Measurements from ENCODE around the gene ANO1.

ANO1 gene

DNA sequence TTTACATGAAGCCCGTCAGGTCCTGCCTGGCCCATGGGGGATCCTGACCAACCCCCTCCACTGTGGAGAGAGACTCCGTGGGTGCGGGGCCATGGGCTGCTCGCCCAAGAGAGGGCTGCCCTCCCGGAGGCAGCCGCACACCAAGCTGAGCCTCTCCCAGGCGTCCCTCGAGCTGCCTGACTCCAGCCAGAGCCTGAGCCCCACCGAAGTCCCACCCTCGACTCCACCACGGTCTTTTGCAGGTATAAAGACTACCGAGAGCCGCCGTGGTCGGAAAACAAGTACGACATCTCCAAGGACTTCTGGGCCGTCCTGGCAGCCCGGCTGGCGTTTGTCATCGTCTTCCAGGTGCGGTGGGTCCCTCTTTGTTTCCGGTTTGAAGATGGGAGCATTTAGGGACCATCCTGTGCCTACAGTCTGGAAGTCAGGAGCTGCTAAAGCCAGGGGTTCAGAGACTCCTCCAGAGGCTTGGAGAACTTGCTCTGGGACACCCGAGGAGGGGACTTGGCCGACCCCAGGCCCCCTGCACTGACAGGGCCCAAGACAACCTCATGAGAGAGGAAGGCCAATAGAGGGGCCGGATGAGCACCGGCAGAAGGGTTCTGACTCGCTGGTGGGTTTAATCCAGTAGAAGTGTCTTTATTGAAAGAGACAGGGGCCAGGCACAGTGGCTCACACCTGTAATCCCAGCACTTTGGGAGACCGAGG, 107.4 kb downstream of the ANO1 start:
- TF ChIP-seq, protein P1, sequence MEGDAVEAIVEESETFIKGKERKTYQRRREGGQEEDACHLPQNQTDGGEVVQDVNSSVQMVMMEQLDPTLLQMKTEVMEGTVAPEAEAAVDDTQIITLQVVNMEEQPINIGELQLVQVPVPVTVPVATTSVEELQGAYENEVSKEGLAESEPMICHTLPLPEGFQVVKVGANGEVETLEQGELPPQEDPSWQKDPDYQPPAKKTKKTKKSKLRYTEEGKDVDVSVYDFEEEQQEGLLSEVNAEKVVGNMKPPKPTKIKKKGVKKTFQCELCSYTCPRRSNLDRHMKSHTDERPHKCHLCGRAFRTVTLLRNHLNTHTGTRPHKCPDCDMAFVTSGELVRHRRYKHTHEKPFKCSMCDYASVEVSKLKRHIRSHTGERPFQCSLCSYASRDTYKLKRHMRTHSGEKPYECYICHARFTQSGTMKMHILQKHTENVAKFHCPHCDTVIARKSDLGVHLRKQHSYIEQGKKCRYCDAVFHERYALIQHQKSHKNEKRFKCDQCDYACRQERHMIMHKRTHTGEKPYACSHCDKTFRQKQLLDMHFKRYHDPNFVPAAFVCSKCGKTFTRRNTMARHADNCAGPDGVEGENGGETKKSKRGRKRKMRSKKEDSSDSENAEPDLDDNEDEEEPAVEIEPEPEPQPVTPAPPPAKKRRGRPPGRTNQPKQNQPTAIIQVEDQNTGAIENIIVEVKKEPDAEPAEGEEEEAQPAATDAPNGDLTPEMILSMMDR (IDR thresholded peaks at IDR 0.05): no peak
- TF ChIP-seq ZFX (IDR thresholded peaks at IDR 0.05; ENCODE audit: borderline replicate concordance): no peak
- no peak overlapping the region for H3K27ac ChIP-seq

DNA sequence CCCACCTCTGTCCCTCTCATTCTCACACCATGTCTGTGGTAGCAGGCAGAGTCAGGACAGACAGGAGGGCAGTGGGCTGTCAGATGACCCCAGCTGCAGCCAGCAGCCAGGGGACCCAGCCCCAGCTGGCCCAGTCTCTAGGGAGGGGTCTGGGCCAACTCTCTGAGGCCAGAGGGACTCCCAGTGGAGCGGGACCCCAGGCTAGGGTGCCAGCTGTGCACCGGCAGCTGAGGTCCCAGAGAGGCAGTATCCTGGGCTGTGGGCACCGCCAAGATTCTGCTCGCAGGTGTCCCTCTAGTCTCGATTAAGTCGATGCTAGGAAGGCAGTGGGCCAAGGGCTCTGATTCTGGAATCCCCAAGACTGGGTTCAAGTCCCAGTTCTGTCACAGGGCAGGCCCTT, 108.3 kb downstream of the ANO1 start:
- no peak overlapping the region for H3K27ac ChIP-seq
- TF ChIP-seq, protein P1 (IDR thresholded peaks at IDR 0.05): no peak
- no peak for TF ChIP-seq ZFX (IDR thresholded peaks at IDR 0.05; ENCODE audit: borderline replicate concordance)

DNA sequence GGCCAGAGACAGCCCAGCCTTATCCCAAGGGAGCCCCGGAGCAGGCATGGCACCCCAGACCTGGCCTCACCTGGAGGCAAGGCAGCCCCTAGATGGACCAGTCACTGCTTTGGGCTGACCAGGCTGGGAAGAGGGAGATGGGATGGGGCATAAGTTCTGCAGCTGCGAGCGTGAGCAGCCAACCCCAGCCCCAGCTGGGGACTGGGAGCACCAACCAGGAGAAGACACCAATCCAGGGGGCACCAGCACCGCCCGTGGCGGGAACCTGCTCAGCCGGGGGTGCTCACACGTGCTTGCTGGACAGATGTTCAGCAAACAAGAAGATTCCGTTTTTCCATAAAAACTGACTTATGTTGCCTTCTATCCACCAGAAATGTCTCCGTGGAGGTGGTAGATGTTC, 108.8 kb downstream of the ANO1 start:
- no peak overlapping the region for H3K27ac ChIP-seq
- TF ChIP-seq, protein P1 (IDR thresholded peaks at IDR 0.05): no peak
- TF ChIP-seq ZFX (IDR thresholded peaks at IDR 0.05; ENCODE audit: borderline replicate concordance): no peak

DNA sequence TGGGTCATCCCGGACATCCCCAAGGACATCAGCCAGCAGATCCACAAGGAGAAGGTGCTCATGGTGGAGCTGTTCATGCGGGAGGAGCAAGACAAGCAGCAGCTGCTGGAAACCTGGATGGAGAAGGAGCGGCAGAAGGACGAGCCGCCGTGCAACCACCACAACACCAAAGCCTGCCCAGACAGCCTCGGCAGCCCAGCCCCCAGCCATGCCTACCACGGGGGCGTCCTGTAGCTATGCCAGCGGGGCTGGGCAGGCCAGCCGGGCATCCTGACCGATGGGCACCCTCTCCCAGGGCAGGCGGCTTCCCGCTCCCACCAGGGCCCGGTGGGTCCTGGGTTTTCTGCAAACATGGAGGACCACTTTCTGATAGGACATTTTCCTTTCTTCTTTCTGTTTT, 109.7 kb downstream of the ANO1 start:
- H3K27ac ChIP-seq: no peak overlapping the region
- TF ChIP-seq, protein P1 (IDR thresholded peaks at IDR 0.05): no peak
- no peak for TF ChIP-seq ZFX (IDR thresholded peaks at IDR 0.05; ENCODE audit: borderline replicate concordance)

DNA sequence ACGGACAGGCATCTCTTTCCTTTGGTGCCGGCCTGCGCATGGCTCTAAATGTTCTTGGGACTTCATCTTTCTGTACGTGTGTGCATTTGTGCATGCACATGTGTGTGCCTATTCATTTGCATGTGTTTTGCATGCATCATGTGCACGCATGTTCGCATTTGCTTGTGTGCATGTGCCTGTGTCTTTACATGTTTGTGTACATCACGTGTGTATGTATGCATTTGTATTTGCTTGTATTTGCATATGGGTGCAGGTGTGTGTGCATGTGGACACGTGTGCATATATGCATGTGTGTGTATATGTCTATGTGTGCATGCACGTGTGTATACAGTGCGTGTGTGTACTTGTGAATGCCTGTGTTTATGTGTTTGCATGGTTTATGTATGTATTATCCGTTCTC, 111.5 kb downstream of the ANO1 start:
- no peak overlapping the region for H3K27ac ChIP-seq
- TF ChIP-seq ZFX (IDR thresholded peaks at IDR 0.05; ENCODE audit: borderline replicate concordance): no peak
- TF ChIP-seq, protein P1 (IDR thresholded peaks at IDR 0.05): no peak

DNA sequence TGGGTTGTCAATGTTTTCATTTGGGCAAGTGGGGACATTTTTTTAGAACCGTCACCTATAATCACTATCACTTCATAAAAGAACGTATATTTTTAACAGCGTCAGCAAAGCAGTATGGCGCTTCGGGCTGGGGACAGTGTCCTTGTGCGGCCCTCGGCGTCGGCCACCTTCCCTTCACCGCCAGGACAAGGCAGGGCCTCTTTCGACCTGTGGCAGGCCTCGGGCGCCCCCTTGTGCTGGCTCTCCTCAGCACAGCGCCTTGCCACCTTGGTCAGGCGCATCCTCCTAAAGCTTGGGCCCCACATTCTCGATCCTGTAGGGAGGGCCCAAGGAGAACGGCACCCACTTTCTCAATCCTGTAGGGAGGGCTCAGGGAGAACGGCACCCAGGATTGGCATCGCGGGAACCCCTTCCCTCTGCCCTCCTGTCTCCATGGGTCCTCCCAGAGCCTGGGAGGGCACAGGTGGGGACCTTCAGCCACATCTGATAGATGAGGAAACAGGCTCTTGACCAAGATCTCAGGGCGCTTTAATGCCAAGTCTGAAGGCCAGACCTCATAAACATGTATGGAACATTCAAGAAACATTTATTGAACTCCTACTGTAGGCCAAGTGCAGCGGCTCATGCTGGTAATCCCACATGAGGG, 113.5 kb downstream of the ANO1 start:
- TF ChIP-seq ZFX (IDR thresholded peaks at IDR 0.05; ENCODE audit: borderline replicate concordance): no peak
- TF ChIP-seq, protein P1 (IDR thresholded peaks at IDR 0.05): peak; percentile 87
- no peak overlapping the region for H3K27ac ChIP-seq
